Effector memory CD8-positive, alpha-beta T cell (primary cell): ENCODE data around the gene IFT20.
"Not testable (repeated sequence)": the region's sequence is repeated elsewhere in the genome, so short reads cannot be mapped to it uniquely, and the experiment has no call there.

Experiments used
- ATAC-seq: fragments of 150-1000 bp; cut with Tn5 transposase; replicated peaks from 2 replicates; pipeline ENCODE4 v1.10.0; 2021; ENCODE audit warnings: mild to moderate bottlenecking, moderate library complexity
- DNase-seq, 3 experiments: peaks; one replicate each; pipeline ENCODE4 v3.0.0; 2021
- H3K27ac Mint-ChIP-seq, 2 donors: one replicate each; pipeline ENCODE4 v1.8.0; 2022; ENCODE audit warnings: mild to moderate bottlenecking in 2 of 2, mixed read lengths in 2 of 2, moderate library complexity in 2 of 2
- H3K27me3 Mint-ChIP-seq, 2 donors: one replicate each; pipeline ENCODE4 v1.8.0; 2022; ENCODE audit warnings: mixed read lengths in 2 of 2
- H3K36me3 Mint-ChIP-seq: one replicate; pipeline ENCODE4 v1.8.0; 2022; ENCODE audit warnings: mild to moderate bottlenecking, moderate library complexity, mixed read lengths; ENCODE audit not compliant: insufficient read depth
- H3K4me1 Mint-ChIP-seq, 2 donors: one replicate each; pipeline ENCODE4 v1.8.0; 2022; ENCODE audit warnings: low read depth in 2 of 2, mixed read lengths in 2 of 2
- H3K4me3 Mint-ChIP-seq, 2 donors: one replicate each; pipeline ENCODE4 v1.8.0; 2022; ENCODE audit warnings: mild to moderate bottlenecking in 2 of 2, mixed read lengths in 2 of 2, moderate library complexity in 2 of 2
- H3K9me3 Mint-ChIP-seq, 2 donors: one replicate each; pipeline ENCODE4 v1.8.0; 2022; ENCODE audit warnings: mixed read lengths in 2 of 2

IFT20 gene

GRCh38 chr17:28293994-28294393, 41.3 kb downstream of the IFT20 start:
- DNase-seq (no peak), ATAC-seq (no peak)
- no peak overlapping the region for H3K27ac Mint-ChIP-seq
- H3K27me3 Mint-ChIP-seq = peaks cover 30 to 34% of the 10 kb centered on the region in 2 donors
- no peaks in the 10 kb centered on the region for H3K4me1 Mint-ChIP-seq
- no peaks in the 10 kb centered on the region for H3K36me3 Mint-ChIP-seq
- no peaks in the 10 kb centered on the region for H3K9me3 Mint-ChIP-seq
- no peak overlapping the region for H3K4me3 Mint-ChIP-seq

- H3K27me3 Mint-ChIP-seq = peaks cover 30 to 34% of the 10 kb centered on the region in 2 donors
- not testable (repeated sequence) for H3K9me3 Mint-ChIP-seq, H3K36me3 Mint-ChIP-seq, H3K27ac Mint-ChIP-seq, DNase-seq, ATAC-seq, H3K4me1 Mint-ChIP-seq, H3K4me3 Mint-ChIP-seq
Observed at GRCh38 chr17:28292878-28293277, 42.4 kb downstream of the IFT20 start.

- H3K27me3 Mint-ChIP-seq = peaks cover 30 to 34% of the 10 kb centered on the region in 2 donors
- ATAC-seq (no peak), DNase-seq (no peak)
- H3K9me3 Mint-ChIP-seq = no peaks in the 10 kb centered on the region
- no peak overlapping the region for H3K4me3 Mint-ChIP-seq
- no peaks in the 10 kb centered on the region for H3K4me1 Mint-ChIP-seq
- no peak overlapping the region for H3K27ac Mint-ChIP-seq
- no peaks in the 10 kb centered on the region for H3K36me3 Mint-ChIP-seq
Observed at GRCh38 chr17:28291780-28292330, 43.4 kb downstream of the IFT20 start.

GRCh38 chr17:28290703-28291102, 44.6 kb downstream of the IFT20 start:
- no peaks in the 10 kb centered on the region for H3K9me3 Mint-ChIP-seq
- no peaks in the 10 kb centered on the region for H3K36me3 Mint-ChIP-seq
- no peaks in the 10 kb centered on the region for H3K4me1 Mint-ChIP-seq
- no peak overlapping the region for H3K4me3 Mint-ChIP-seq
- DNase-seq (no peak), ATAC-seq (no peak)
- peaks cover 27 to 31% of the 10 kb centered on the region in 2 donors for H3K27me3 Mint-ChIP-seq
- H3K27ac Mint-ChIP-seq = no peak overlapping the region

- H3K4me3 Mint-ChIP-seq = no peak overlapping the region
- H3K9me3 Mint-ChIP-seq = no peaks in the 10 kb centered on the region
- no peak for ATAC-seq
- H3K4me1 Mint-ChIP-seq = no peaks in the 10 kb centered on the region
- DNase-seq = no peak
- H3K27me3 Mint-ChIP-seq = no peaks in the 10 kb centered on the region
- H3K27ac Mint-ChIP-seq = no peak overlapping the region
- peaks cover 6% of the 10 kb centered on the region for H3K36me3 Mint-ChIP-seq
Observed at GRCh38 chr17:28285965-28286364, 49.3 kb downstream of the IFT20 start.

GRCh38 chr17:28282596-28282995, 52.7 kb downstream of the IFT20 start:
- no peak overlapping the region for H3K27ac Mint-ChIP-seq
- peaks cover 9 to 11% of the 10 kb centered on the region in 2 donors for H3K4me1 Mint-ChIP-seq
- H3K9me3 Mint-ChIP-seq = no peaks in the 10 kb centered on the region
- DNase-seq = no peak
- no peak overlapping the region for H3K4me3 Mint-ChIP-seq
- peaks cover 7 to 15% of the 10 kb centered on the region in 2 donors for H3K27me3 Mint-ChIP-seq
- H3K36me3 Mint-ChIP-seq = peaks cover 16% of the 10 kb centered on the region
- ATAC-seq = no peak

- no peak overlapping the region for H3K4me3 Mint-ChIP-seq
- peaks cover 16% of the 10 kb centered on the region for H3K36me3 Mint-ChIP-seq
- peaks cover 10 to 11% of the 10 kb centered on the region in 2 donors for H3K4me1 Mint-ChIP-seq
- no peak for ATAC-seq
- DNase-seq = no peak
- no peaks in the 10 kb centered on the region for H3K9me3 Mint-ChIP-seq
- H3K27me3 Mint-ChIP-seq = peaks cover 14 to 20% of the 10 kb centered on the region in 2 donors
- H3K27ac Mint-ChIP-seq = no peak overlapping the region
Observed at GRCh38 chr17:28280826-28281225, 54.4 kb downstream of the IFT20 start.

GRCh38 chr17:28279411-28279810, 55.9 kb downstream of the IFT20 start:
- Mint-ChIP-seq H3K9me3 (no peaks in the 10 kb centered on the region), H3K4me1 (peaks cover 16 to 19% of the 10 kb centered on the region in 2 donors), H3K36me3 (peaks cover 12% of the 10 kb centered on the region), H3K27ac (no peak overlapping the region), H3K27me3 (peaks cover 24 to 30% of the 10 kb centered on the region in 2 donors), H3K4me3 (no peak overlapping the region)
- ATAC-seq (no peak), DNase-seq (no peak)
